Loucy (cell line): ENCODE data around the gene SHISA6.

Source experiments
- H2AFZ ChIP-seq: fragments of 200-600 bp; sonication (generic); 2 replicates; pipeline ENCODE4 v1.6.0; 2016; ENCODE audit warnings: antibody characterized with exemption, mild to moderate bottlenecking, low read length, moderate library complexity
- H3F3A ChIP-seq: fragments of 200-600 bp; 2 replicates; pipeline ENCODE4 v1.6.0; 2016; ENCODE audit warnings: antibody characterized with exemption, low read depth, mild to moderate bottlenecking
- H3K27me3 ChIP-seq: fragments of 200-600 bp; sonication (generic); 2 replicates; pipeline ENCODE4 v1.6.1; 2014; ENCODE audit warnings: low read length, mild to moderate bottlenecking; ENCODE audit not compliant: insufficient read depth, poor library complexity, severe bottlenecking
- H3K36me3 ChIP-seq: fragments of 200-600 bp; sonication (generic); 2 replicates; pipeline ENCODE4 v1.6.1; 2016; ENCODE audit warnings: low read length; ENCODE audit not compliant: insufficient read depth
- H3K4me1 ChIP-seq: fragments of 200-600 bp; sonication (generic); 2 replicates; pipeline ENCODE4 v1.5.1; 2014; ENCODE audit warnings: low read length, mild to moderate bottlenecking; ENCODE audit not compliant: insufficient read depth, poor library complexity, severe bottlenecking
- H3K4me2 ChIP-seq: fragments of 200-600 bp; sonication (generic); 2 replicates; pipeline ENCODE4 v1.6.0; 2014; ENCODE audit warnings: antibody characterized with exemption, low read length, low read depth, mild to moderate bottlenecking; ENCODE audit not compliant: poor library complexity, severe bottlenecking
- H3K4me3 ChIP-seq: fragments of 200-600 bp; sonication (generic); 2 replicates; pipeline ENCODE4 v1.5.1; 2014; ENCODE audit warnings: low read length, mild to moderate bottlenecking, mixed read lengths; ENCODE audit not compliant: poor library complexity, severe bottlenecking
- H3K79me2 ChIP-seq: fragments of 200-600 bp; sonication (generic); 2 replicates; pipeline ENCODE4 v1.6.1; 2014; ENCODE audit warnings: low read length; ENCODE audit not compliant: insufficient read depth
- H3K9ac ChIP-seq: fragments of 200-600 bp; sonication (generic); 2 replicates; pipeline ENCODE4 v1.6.0; 2014; ENCODE audit warnings: mild to moderate bottlenecking, low read depth, low read length, moderate library complexity; ENCODE audit not compliant: poor library complexity, severe bottlenecking
- H3K9me2 ChIP-seq: fragments of 200-600 bp; sonication (generic); replicated peaks from 2 replicates; pipeline ENCODE4 v1.6.1; 2016; ENCODE audit warnings: low read depth, low read length, mixed read lengths
- H3K9me3 ChIP-seq: fragments of 200-600 bp; sonication (generic); 2 replicates; pipeline ENCODE4 v1.6.1; 2014; ENCODE audit warnings: mild to moderate bottlenecking, antibody characterized with exemption, low read length, low read depth; ENCODE audit not compliant: insufficient read depth
- H4K20me1 ChIP-seq: fragments of 200-600 bp; sonication (generic); 2 replicates; pipeline ENCODE4 v1.6.0; 2014; ENCODE audit warnings: antibody characterized with exemption, low read length, mild to moderate bottlenecking; ENCODE audit not compliant: insufficient read depth, poor library complexity, severe bottlenecking
- CTCF ChIP-seq: fragments of 200-600 bp; sonication (generic); conservative IDR thresholded peaks from 2 replicates; pipeline ENCODE4 v1.5.1; 2014; ENCODE audit warnings: mild to moderate bottlenecking, antibody characterized with exemption, low read length
- EZH2phosphoT487 ChIP-seq: fragments of 200-600 bp; IDR thresholded peaks from 2 replicates; pipeline ENCODE4 v1.6.1; 2018; ENCODE audit warnings: antibody characterized with exemption, mild to moderate bottlenecking, moderate library complexity, borderline replicate concordance

SHISA6 gene

GRCh38 chr17:11245187-11245586 is 4.2 kb downstream of the SHISA6 start:
- Histone ChIP-seq H3K4me1 (no peaks in the 10 kb centered on the region), H3K9ac (no peak overlapping the region), H4K20me1 (no peaks in the 10 kb centered on the region), H3K79me2 (no peaks in the 10 kb centered on the region), H3K9me3 (no peaks in the 10 kb centered on the region), H2AFZ (no peak overlapping the region), H3K36me3 (no peaks in the 10 kb centered on the region), H3F3A (no peaks in the 10 kb centered on the region), H3K4me2 (no peak overlapping the region), H3K9me2 (no peaks in the 10 kb centered on the region), H3K27me3 (no peaks in the 10 kb centered on the region), H3K4me3 (no peak overlapping the region)
- TF ChIP-seq CTCF = no peak
- no peak for TF ChIP-seq EZH2phosphoT487

GRCh38 chr17:11245791-11246190 is 4.8 kb downstream of the SHISA6 start:
- H3K9ac ChIP-seq = no peak overlapping the region
- H3K9me2 ChIP-seq = no peaks in the 10 kb centered on the region
- H3F3A ChIP-seq = no peaks in the 10 kb centered on the region
- TF ChIP-seq CTCF (no peak), EZH2phosphoT487 (no peak)
- no peak overlapping the region for H3K4me2 ChIP-seq
- no peaks in the 10 kb centered on the region for H3K36me3 ChIP-seq
- H4K20me1 ChIP-seq = no peaks in the 10 kb centered on the region
- H3K4me3 ChIP-seq = no peak overlapping the region
- H3K79me2 ChIP-seq = no peaks in the 10 kb centered on the region
- no peaks in the 10 kb centered on the region for H3K27me3 ChIP-seq
- no peak overlapping the region for H2AFZ ChIP-seq
- no peaks in the 10 kb centered on the region for H3K9me3 ChIP-seq
- H3K4me1 ChIP-seq = no peaks in the 10 kb centered on the region

- Histone ChIP-seq H3K9me3 (no peaks in the 10 kb centered on the region), H3K4me3 (no peak overlapping the region)
- TF ChIP-seq EZH2phosphoT487 (no peak), CTCF (no peak)
Observed at GRCh38 chr17:11250161-11250560, 9.1 kb downstream of the SHISA6 start.

More at GRCh38 chr17:11250161-11250560, 9.1 kb downstream of the SHISA6 start:
- no peaks in the 10 kb centered on the region for H4K20me1 ChIP-seq
- H3K9ac ChIP-seq = no peak overlapping the region
- no peaks in the 10 kb centered on the region for H3K36me3 ChIP-seq
- H3K27me3 ChIP-seq = no peaks in the 10 kb centered on the region
- H3F3A ChIP-seq = no peaks in the 10 kb centered on the region
- H3K79me2 ChIP-seq = no peaks in the 10 kb centered on the region
- H3K9me2 ChIP-seq = no peaks in the 10 kb centered on the region
- no peak overlapping the region for H2AFZ ChIP-seq
- H3K4me2 ChIP-seq = no peak overlapping the region
- H3K4me1 ChIP-seq = no peaks in the 10 kb centered on the region
